GM12874 (cell line): Measurements from ENCODE around the gene CALML4.

Source experiments
- TF ChIP-seq, protein P1 (sequence below): IDR thresholded peaks from 2 replicates; pipeline ENCODE4 v1.5.1; 2011; ENCODE audit warnings: low read depth, mild to moderate bottlenecking, control low read depth, low read length, moderate library complexity; ENCODE audit not compliant: insufficient read depth

Gene CALML4

DNA sequence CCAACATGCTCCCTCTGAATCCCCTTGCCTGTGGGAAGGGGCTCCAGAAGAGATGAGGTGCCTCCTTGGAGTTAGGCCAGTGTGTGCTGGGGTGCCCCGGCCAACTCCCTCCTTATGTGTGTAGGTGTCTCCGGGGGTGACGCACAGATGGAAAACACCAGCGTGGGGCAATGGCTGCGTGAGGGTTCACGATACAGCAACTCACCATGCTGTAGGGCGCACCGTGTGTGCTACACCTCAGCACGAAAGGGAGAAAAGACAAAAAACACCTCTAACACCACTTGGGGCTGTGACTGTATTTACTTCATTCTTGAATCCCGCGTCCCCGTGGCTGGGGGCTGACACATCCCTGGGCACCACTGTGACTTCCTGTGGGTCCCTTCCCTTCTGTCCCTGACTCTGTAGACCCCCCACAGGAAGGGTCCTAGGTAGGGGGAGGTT lies 1.6 kb upstream of the CALML4 start:
- TF ChIP-seq, protein P1, sequence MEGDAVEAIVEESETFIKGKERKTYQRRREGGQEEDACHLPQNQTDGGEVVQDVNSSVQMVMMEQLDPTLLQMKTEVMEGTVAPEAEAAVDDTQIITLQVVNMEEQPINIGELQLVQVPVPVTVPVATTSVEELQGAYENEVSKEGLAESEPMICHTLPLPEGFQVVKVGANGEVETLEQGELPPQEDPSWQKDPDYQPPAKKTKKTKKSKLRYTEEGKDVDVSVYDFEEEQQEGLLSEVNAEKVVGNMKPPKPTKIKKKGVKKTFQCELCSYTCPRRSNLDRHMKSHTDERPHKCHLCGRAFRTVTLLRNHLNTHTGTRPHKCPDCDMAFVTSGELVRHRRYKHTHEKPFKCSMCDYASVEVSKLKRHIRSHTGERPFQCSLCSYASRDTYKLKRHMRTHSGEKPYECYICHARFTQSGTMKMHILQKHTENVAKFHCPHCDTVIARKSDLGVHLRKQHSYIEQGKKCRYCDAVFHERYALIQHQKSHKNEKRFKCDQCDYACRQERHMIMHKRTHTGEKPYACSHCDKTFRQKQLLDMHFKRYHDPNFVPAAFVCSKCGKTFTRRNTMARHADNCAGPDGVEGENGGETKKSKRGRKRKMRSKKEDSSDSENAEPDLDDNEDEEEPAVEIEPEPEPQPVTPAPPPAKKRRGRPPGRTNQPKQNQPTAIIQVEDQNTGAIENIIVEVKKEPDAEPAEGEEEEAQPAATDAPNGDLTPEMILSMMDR, result no peak

GRCh38 chr15:68205954-68206539 lies 915 bp upstream of the CALML4 start:
- TF ChIP-seq, protein P1, result no peak

- TF ChIP-seq, protein P1, result no peak
These were observed 419 bp upstream of the CALML4 start for GRCh38 chr15:68205558-68205944.

- TF ChIP-seq, protein P1, result no peak
These were observed 771 bp downstream of the CALML4 start for GRCh38 chr15:68204361-68204760.

- TF ChIP-seq, protein P1, result no peak
These were observed 1.2 kb downstream of the CALML4 start for GRCh38 chr15:68203956-68204355.

GRCh38 chr15:68203486-68203885 lies 1.6 kb downstream of the CALML4 start:
- TF ChIP-seq, protein P1, result no peak

- TF ChIP-seq, protein P1, result no peak
These were observed 3.3 kb downstream of the CALML4 start for GRCh38 chr15:68201879-68202261.
